Measurements from ENCODE around the gene BLID. TPM values are rescaled to one million over a fixed set of nuclear protein-coding genes. Genes with fewer than 3 reads are reported as not detected.

The BLID gene, protein sequence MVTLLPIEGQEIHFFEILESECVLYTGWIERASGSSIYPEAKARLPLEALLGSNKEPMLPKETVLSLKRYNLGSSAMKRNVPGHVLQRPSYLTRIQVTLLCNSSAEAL
- total RNA-seq (2014; rRNA removed; shearing (Covaris generic)) (not detected in 2 replicates), total RNA-seq (2022) (not detected in 2 replicates), Bru-seq, nascent RNA (not detected), BruChase-seq, experiment 1, labeled RNA remaining after a 6-hour chase (percentile 20 among the genes with signal in this experiment), BruChase-seq, experiment 2, labeled RNA remaining after a 2-hour chase (not detected)
- long read RNA-seq: 0 reads

DNA sequence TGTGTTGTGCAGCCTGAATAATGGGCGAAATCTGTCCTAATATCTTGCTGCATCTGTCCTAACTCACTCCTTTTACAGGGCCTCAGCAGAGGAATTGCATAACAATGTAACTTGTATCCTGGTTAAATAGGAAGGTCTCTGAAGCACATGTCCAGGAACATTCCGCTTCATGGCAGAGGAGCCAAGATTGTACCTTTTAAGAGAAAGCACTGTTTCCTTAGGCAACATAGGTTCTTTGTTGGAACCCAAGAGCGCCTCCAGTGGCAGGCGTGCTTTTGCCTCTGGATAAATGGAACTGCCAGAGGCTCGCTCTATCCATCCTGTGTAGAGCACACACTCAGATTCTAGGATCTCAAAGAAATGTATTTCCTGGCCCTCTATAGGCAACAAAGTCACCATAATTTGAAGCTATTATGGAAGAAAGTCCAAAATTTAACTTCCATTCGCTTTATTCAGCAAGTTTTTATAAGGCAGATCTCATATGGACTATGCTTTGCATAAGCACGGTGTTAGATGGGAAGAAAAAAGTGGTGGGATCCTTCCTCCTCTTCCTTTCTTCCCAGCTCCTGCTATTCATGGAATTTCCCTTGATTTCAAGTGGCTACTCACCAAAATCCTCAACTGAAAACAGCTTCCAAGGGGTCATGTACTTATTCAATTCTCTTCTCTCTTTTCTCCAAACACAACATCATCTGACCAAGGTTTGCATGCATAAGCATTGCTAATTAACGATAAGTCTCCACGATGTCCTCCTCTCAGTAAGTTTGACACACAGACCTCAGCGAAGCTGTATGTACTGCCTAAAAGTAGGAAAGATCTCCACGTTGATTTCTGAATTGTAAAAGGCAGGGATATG, at the start of gene BLID:
Gene BLID, minus strand, starts transcription at position 692 of the 856 bp plus-strand sequence. Its CDS starts 293 bp downstream, at position 399.
- POLR2A ChIA-PET: no interaction called here
- H3K79me2 ChIP-seq (ENCODE audit: insufficient read depth, low read depth, low read length): no peaks in the 10 kb centered on the region
- H4K20me1 ChIP-seq (ENCODE audit: insufficient read depth, low read length): no peaks in the 10 kb centered on the region
- no peak within 1 kb of the TSS for H3K27ac ChIP-seq (ENCODE audit: low read depth, low read length, poor library complexity, severe bottlenecking)
- BruUV-seq (replicated peaks): no TSS peak
- peak; percentile 6 for DNase-seq (ENCODE audit: low spot score)
- no peak within 1 kb of the TSS for H3K4me2 ChIP-seq (ENCODE audit: low read length)
- H2AFZ ChIP-seq (ENCODE audit: low read length): no peak within 1 kb of the TSS
- H3K9me2 ChIP-seq (ENCODE audit: insufficient read depth, low read length): no peaks in the 10 kb centered on the region
- no peak within 1 kb of the TSS for H3K4me3 ChIP-seq (ENCODE audit: low read depth, low read length, poor library complexity, severe bottlenecking)
- CTCF ChIA-PET (ENCODE audit: unreplicated experiment): no interaction called here
- no peaks in the 10 kb centered on the region for H3K36me3 ChIP-seq (ENCODE audit: insufficient read depth, low read length)
- no peak for TF ChIP-seq EZH2phosphoT487 (IDR thresholded peaks at IDR 0.05; ENCODE audit: borderline replicate concordance, low read depth, low read length)
- TF ChIP-seq, protein P1, sequence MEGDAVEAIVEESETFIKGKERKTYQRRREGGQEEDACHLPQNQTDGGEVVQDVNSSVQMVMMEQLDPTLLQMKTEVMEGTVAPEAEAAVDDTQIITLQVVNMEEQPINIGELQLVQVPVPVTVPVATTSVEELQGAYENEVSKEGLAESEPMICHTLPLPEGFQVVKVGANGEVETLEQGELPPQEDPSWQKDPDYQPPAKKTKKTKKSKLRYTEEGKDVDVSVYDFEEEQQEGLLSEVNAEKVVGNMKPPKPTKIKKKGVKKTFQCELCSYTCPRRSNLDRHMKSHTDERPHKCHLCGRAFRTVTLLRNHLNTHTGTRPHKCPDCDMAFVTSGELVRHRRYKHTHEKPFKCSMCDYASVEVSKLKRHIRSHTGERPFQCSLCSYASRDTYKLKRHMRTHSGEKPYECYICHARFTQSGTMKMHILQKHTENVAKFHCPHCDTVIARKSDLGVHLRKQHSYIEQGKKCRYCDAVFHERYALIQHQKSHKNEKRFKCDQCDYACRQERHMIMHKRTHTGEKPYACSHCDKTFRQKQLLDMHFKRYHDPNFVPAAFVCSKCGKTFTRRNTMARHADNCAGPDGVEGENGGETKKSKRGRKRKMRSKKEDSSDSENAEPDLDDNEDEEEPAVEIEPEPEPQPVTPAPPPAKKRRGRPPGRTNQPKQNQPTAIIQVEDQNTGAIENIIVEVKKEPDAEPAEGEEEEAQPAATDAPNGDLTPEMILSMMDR (conservative IDR thresholded peaks at IDR 0.05; ENCODE audit: low read length): peak; percentile 74
- H3K9me3 ChIP-seq (ENCODE audit: low read length): no peaks in the 10 kb centered on the region
- no peaks in the 10 kb centered on the region for H3K4me1 ChIP-seq (ENCODE audit: insufficient read depth, low read length, poor library complexity, severe bottlenecking)
- intact Hi-C loops (cut with micrococcal nuclease; ENCODE audit: unreplicated experiment): no loop called here

DNA sequence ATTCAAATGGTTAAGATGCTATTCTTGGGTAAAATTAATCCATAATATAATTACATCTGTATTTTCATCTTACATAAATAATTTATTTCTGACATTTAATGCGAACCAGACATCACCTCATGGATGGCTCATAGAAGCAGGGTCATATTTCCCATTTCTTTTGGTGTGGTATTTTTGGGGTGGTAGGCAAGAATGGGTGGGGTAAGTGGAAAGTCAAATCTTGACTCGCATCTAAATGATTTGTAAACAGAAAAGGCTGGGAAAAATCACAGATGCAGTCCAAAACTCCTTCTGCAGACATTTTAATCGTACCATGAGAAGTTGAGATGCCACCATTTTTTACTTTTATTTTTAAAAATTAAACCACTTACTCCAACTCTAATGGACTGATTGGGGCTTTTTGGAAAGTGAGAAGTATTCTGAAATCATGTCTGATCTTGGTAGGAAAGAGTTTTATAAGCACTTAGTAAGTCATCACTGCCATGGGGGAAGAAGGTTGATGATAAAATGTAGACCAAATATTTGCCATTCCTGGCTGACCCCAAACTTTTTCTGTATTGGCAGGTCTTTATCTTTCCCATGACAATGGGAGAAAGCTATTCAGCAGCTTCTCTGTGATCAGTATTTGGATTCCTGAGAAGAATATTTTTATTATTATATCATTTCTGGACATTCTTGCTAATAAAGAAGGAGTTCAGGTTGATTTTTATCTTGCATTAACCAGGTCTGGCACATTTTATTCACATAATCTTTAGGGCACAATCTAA, 47.2 kb upstream of the BLID start:
- Histone ChIP-seq H3K4me1 (ENCODE audit: insufficient read depth, low read length, poor library complexity, severe bottlenecking) (no peaks in the 10 kb centered on the region), H2AFZ (ENCODE audit: low read length) (no peak overlapping the region), H3K9me2 (ENCODE audit: insufficient read depth, low read length) (no peaks in the 10 kb centered on the region), H3K4me3 (ENCODE audit: low read depth, low read length, poor library complexity, severe bottlenecking) (no peak overlapping the region), H4K20me1 (ENCODE audit: insufficient read depth, low read length) (no peaks in the 10 kb centered on the region), H3K9me3 (ENCODE audit: low read length) (no peaks in the 10 kb centered on the region), H3K27ac (ENCODE audit: low read depth, low read length, poor library complexity, severe bottlenecking) (no peak overlapping the region), H3K4me2 (ENCODE audit: low read length) (no peak overlapping the region), H3K36me3 (ENCODE audit: insufficient read depth, low read length) (no peaks in the 10 kb centered on the region), H3K79me2 (ENCODE audit: insufficient read depth, low read depth, low read length) (no peaks in the 10 kb centered on the region)
- no peak for DNase-seq (ENCODE audit: low spot score)
- CTCF ChIA-PET (ENCODE audit: unreplicated experiment): no interaction called here
- TF ChIP-seq EZH2phosphoT487 (IDR thresholded peaks at IDR 0.05; ENCODE audit: borderline replicate concordance, low read depth, low read length): no peak
- TF ChIP-seq, protein P1 (conservative IDR thresholded peaks at IDR 0.05; ENCODE audit: low read length): no peak
- POLR2A ChIA-PET: no interaction called here
- no TSS peak for BruUV-seq (replicated peaks)
- intact Hi-C loops (cut with micrococcal nuclease; ENCODE audit: unreplicated experiment): no loop called here
